KBM-7 (cell line): Measurements from ENCODE around the gene ATG5.
"Not testable (repeated sequence)": the region's sequence is repeated elsewhere in the genome, so short reads cannot be mapped to it uniquely, and the experiment has no call there.

ENCODE experiments used
- DNase-seq: peaks from one replicate; pipeline ENCODE4 v3.0.0-alpha.2; 2015
- in situ Hi-C: fragments of 300-500 bp; cut with MboI; formaldehyde crosslinking; loops from 2 replicates; pipeline ENCODE4 v1.14.3; 2020; ENCODE audit warnings: low sequenced_read_pairs, low pct_unique_long_range_greater_than_20kb, mixed read lengths

The ATG5 gene

GRCh38 chr6:106241498-106241897 is 84.1 kb downstream of the ATG5 start:
- in situ Hi-C loops, result no loop called here
- DNase-seq, result no peak

- in situ Hi-C loops, result no loop called here
- no peak for DNase-seq
Observed at GRCh38 chr6:106237286-106237685, 88.3 kb downstream of the ATG5 start.

- peak; percentile 24 for DNase-seq
- in situ Hi-C loops, result not testable (repeated sequence)
Observed at GRCh38 chr6:106229876-106230445, 95.6 kb downstream of the ATG5 start.

- DNase-seq, result no peak
- in situ Hi-C loops, result no loop called here
Observed at GRCh38 chr6:106227612-106228507, 97.7 kb downstream of the ATG5 start.

- no peak for DNase-seq
- in situ Hi-C loops, result no loop called here
Observed at GRCh38 chr6:106226676-106227075, 98.9 kb downstream of the ATG5 start.

GRCh38 chr6:106225581-106225980 is 100.0 kb downstream of the ATG5 start:
- in situ Hi-C loops, result no loop called here
- DNase-seq, result no peak

GRCh38 chr6:106223300-106223930 is 102.1 kb downstream of the ATG5 start:
- in situ Hi-C loops, result no loop called here

GRCh38 chr6:106220485-106220884 is 105.1 kb downstream of the ATG5 start:
- no peak for DNase-seq
- in situ Hi-C loops, result no loop called here

More at GRCh38 chr6:106223300-106223930, 102.1 kb downstream of the ATG5 start:
- DNase-seq, result peak; percentile 66

- in situ Hi-C loops, result no loop called here
- DNase-seq, result no peak
Observed at GRCh38 chr6:106216527-106216926, 109.0 kb downstream of the ATG5 start.

- DNase-seq, result no peak
- in situ Hi-C loops, result no loop called here
Observed at GRCh38 chr6:106215608-106216007, 110.0 kb downstream of the ATG5 start.

GRCh38 chr6:106214531-106214930 is 111.0 kb downstream of the ATG5 start:
- in situ Hi-C loops, result no loop called here
- DNase-seq, result no peak

- in situ Hi-C loops, result no loop called here
- DNase-seq, result no peak
Observed at GRCh38 chr6:106213660-106214289, 111.8 kb downstream of the ATG5 start.

- in situ Hi-C loops, result no loop called here
- DNase-seq, result no peak
Observed at GRCh38 chr6:106212576-106212975, 113.0 kb downstream of the ATG5 start.

- in situ Hi-C loops, result no loop called here
- DNase-seq, result no peak
Observed at GRCh38 chr6:106206905-106207304, 118.7 kb downstream of the ATG5 start.

- DNase-seq, result no peak
- in situ Hi-C loops, result no loop called here
Observed at GRCh38 chr6:106204961-106205360, 120.6 kb downstream of the ATG5 start.

GRCh38 chr6:106199998-106200397 is 125.6 kb downstream of the ATG5 start:
- in situ Hi-C loops, result no loop called here
- DNase-seq, result no peak

GRCh38 chr6:106199331-106199730 is 126.2 kb downstream of the ATG5 start:
- DNase-seq, result no peak
- in situ Hi-C loops, result no loop called here

- in situ Hi-C loops, result no loop called here
- DNase-seq, result peak; percentile 49
Observed at GRCh38 chr6:106197441-106197840, 128.1 kb downstream of the ATG5 start.

GRCh38 chr6:106194949-106195921 is 130.3 kb downstream of the ATG5 start:
- no peak for DNase-seq
- in situ Hi-C loops, result no loop called here
